RCC 7860 (cell line): Measurements from ENCODE around the gene INPP5A.

ENCODE experiments used
- DNase-seq: peaks from one replicate; pipeline ENCODE4 v3.0.0-alpha.2; 2015; ENCODE audit warnings: low spot score
- FAIRE-seq: peaks from 2 replicates; lab custom pipeline; 2012; peaks lifted over from hg19 to GRCh38; lab: Jason Lieb, UNC

Gene INPP5A

GRCh38 chr10:132804785-132805426 is 267.3 kb downstream of the INPP5A start:
- DNase-seq = no peak
- no peak for FAIRE-seq

DNA sequence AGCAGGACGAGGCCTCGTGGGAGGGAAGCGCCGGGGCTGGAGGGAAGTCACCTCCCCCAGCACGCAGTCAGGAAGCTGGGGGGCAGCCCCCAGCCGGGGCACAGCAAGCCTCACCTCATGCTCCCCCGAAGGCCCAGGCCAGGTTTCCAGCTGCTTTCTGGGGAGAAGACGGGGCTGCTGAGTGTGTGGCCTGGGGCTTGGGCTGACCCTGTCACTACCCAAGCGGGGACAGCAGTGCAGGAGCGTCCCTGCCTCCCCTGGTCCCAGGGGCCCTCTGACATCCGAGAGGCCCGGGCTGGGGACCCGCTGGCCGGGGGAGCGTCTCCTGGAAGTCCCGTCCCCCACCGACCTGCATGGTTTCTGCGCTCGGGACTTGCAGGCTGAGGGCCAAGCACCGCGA is 268.0 kb downstream of the INPP5A start:
- FAIRE-seq (no peak), DNase-seq (no peak)

- DNase-seq (no peak), FAIRE-seq (no peak)
Observed at GRCh38 chr10:132806110-132806509, 268.5 kb downstream of the INPP5A start.

GRCh38 chr10:132806561-132807003 is 269.0 kb downstream of the INPP5A start:
- DNase-seq (no peak), FAIRE-seq (no peak)

GRCh38 chr10:132807621-132808049 is 270.0 kb downstream of the INPP5A start:
- no peak for FAIRE-seq
- DNase-seq = no peak

DNA sequence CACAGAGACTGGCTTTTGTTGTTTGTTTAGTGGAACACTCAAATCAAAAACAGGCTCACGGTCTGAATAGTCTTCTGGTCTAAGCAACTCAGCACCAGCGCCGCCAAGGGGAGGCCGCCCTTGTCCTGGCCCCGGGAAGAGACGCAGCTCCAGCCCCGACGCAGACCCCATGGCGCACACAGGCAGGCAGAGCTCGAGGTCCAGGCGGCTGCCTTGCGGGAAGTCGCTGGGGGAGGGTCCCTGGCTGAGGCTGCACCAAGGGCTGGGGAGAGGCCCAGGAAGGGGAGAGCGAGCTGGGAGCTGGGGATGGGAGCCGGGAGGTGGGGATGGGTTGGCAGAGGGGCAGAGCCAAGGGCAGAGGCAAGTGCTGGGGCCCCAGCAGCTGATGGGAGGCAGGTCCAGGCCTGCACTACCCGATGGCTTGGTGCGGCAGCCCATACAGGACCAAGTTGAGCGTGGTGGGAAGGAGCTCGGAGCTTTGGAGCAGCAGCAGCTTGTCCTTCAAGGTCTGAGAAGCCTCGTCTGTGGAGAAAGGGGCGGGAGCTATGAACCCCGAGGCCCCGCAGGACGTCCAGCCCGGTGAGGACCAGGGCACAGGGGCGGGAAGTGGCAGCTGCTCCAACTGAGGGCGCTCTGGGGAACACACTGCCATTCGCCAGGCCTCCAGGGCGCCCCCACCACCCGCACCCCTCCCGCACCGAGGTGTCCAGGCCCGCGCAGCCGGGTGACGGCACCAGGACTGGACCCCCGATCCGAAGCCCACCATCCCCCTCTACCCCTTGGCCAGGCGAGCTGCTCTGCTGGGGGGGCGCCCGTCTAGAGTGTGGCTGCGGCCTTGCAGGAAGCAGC is 271.0 kb downstream of the INPP5A start:
- no peak for DNase-seq
- no peak for FAIRE-seq

GRCh38 chr10:132809232-132810140 is 271.9 kb downstream of the INPP5A start:
- DNase-seq (no peak), FAIRE-seq (no peak)

GRCh38 chr10:132810141-132810806 is 272.7 kb downstream of the INPP5A start:
- DNase-seq (no peak), FAIRE-seq (no peak)

DNA sequence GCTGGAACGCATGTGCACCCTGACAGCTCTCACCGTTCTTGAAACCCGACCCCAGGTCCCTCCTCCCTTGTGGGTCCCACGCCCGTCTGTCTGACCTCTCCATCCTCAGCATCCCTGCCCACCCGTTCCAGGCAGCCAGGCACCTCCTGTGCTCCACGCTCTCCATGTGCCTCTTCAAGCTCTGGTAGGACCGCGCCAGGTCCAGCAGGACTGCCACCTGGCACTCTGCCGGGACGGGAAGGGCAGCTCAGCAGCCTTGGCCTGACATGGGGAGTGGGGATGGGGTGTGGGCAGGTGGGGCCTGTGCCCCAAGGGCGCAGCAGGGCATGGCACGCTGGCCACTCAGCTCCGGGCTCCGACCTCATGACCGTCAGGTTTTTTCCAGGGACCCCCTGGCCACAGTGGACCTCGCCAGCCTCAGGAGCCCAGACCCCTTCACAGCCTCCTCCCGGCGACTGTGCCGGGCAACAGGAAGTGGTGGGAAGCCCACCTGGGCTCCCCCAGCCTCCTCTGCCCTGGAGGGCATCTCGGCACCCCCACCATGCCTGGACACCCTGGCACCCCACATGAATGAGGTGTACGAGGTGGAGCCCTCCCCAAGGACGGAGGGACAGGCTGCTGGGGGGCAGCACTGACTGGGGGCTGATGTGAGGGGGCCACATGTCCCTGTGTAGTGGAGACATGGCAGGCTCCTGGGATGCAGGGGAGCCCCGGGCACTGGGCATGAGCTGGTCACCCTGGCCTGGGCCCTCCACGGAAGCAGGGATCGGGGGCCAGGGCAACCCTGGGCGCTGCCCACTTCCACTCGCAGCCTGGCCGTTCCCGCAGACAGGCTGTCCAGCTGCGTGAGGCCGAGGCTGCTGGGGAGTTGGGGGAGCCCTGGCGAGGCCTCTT is 273.5 kb downstream of the INPP5A start:
- DNase-seq (no peak), FAIRE-seq (no peak)

- FAIRE-seq (no peak), DNase-seq (no peak)
Observed at GRCh38 chr10:132811891-132812481, 274.4 kb downstream of the INPP5A start.

GRCh38 chr10:132812520-132812919 is 274.9 kb downstream of the INPP5A start:
- no peak for FAIRE-seq

GRCh38 chr10:132813001-132813401 is 275.4 kb downstream of the INPP5A start:
- FAIRE-seq = no peak

More at GRCh38 chr10:132812520-132812919, 274.9 kb downstream of the INPP5A start:
- DNase-seq = no peak

GRCh38 chr10:132813560-132814468 is 276.2 kb downstream of the INPP5A start:
- DNase-seq (no peak), FAIRE-seq (no peak)

More at GRCh38 chr10:132813001-132813401, 275.4 kb downstream of the INPP5A start:
- no peak for DNase-seq

GRCh38 chr10:132814469-132814856 is 276.9 kb downstream of the INPP5A start:
- FAIRE-seq = no peak

GRCh38 chr10:132815168-132815857 is 277.7 kb downstream of the INPP5A start:
- no peak for FAIRE-seq
- no peak for DNase-seq

More at GRCh38 chr10:132814469-132814856, 276.9 kb downstream of the INPP5A start:
- DNase-seq = no peak

DNA sequence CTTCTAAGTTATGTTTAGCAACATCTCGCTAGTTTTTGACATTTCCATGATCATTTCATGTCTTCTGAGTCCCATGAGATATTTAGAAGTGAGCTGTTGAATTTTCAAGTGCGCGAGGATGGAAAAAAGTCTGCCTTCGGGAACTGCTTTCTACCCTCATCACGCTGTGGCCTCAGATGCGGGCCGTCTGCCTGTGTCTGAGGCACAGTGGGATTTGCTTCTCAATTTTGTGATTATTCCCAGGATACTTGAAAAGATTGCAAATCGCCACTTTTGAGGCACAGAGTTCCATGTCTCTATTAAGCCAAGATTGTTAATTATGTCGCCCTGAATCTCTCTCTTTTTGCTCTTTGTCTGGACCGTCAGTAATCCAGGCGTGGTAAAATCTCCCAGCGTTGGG is 279.1 kb downstream of the INPP5A start:
- DNase-seq (no peak), FAIRE-seq (no peak)

GRCh38 chr10:132817701-132818211 is 280.2 kb downstream of the INPP5A start:
- no peak for DNase-seq

More at GRCh38 chr10:132817701-132818211, 280.2 kb downstream of the INPP5A start:
- FAIRE-seq = no peak
